ENCODE data around the gene GLI3.
A peak's percentile ranks its signal among the peaks of the same experiment; 100 is the strongest.

Gene GLI3

GRCh38 chr7:41971640-41972187 is 265.3 kb downstream of the GLI3 start:
- no peak for DNase-seq (ENCODE audit: low spot score)

GRCh38 chr7:41970941-41971340 is 266.1 kb downstream of the GLI3 start:
- DNase-seq (ENCODE audit: low spot score): no peak

- no peak for DNase-seq (ENCODE audit: low spot score)
These were observed 267.4 kb downstream of the GLI3 start for GRCh38 chr7:41969561-41970105.

- no peak for DNase-seq (ENCODE audit: low spot score)
These were observed 269.9 kb downstream of the GLI3 start for GRCh38 chr7:41967156-41967555.

GRCh38 chr7:41965951-41966505 is 271.0 kb downstream of the GLI3 start:
- DNase-seq (ENCODE audit: low spot score): no peak

GRCh38 chr7:41964849-41965745 is 271.9 kb downstream of the GLI3 start:
- no peak for DNase-seq (ENCODE audit: low spot score)

- no peak for DNase-seq (ENCODE audit: low spot score)
These were observed 272.7 kb downstream of the GLI3 start for GRCh38 chr7:41964183-41964753.

GRCh38 chr7:41956705-41957104 is 280.3 kb downstream of the GLI3 start:
- no peak for DNase-seq (ENCODE audit: low spot score)

GRCh38 chr7:41955893-41956675 is 280.9 kb downstream of the GLI3 start:
- DNase-seq (ENCODE audit: low spot score): peak; percentile 79

GRCh38 chr7:41955451-41955850 is 281.6 kb downstream of the GLI3 start:
- DNase-seq (ENCODE audit: low spot score): no peak

GRCh38 chr7:41954976-41955375 is 282.0 kb downstream of the GLI3 start:
- DNase-seq (ENCODE audit: low spot score): no peak

- no peak for DNase-seq (ENCODE audit: low spot score)
These were observed 288.5 kb downstream of the GLI3 start for GRCh38 chr7:41948503-41948902.

- peak; percentile 66 for DNase-seq (ENCODE audit: low spot score)
These were observed 293.9 kb downstream of the GLI3 start for GRCh38 chr7:41943094-41943577.

GRCh38 chr7:41942468-41943093 is 294.4 kb downstream of the GLI3 start:
- DNase-seq (ENCODE audit: low spot score): peak; percentile 10

GRCh38 chr7:41940760-41941343 is 296.2 kb downstream of the GLI3 start:
- DNase-seq (ENCODE audit: low spot score): peak; percentile 73

GRCh38 chr7:41938371-41938770 is 298.6 kb downstream of the GLI3 start:
- DNase-seq (ENCODE audit: low spot score): no peak

GRCh38 chr7:41933427-41933826 is 303.6 kb downstream of the GLI3 start:
- no peak for DNase-seq (ENCODE audit: low spot score)

- no peak for DNase-seq (ENCODE audit: low spot score)
These were observed 305.8 kb downstream of the GLI3 start for GRCh38 chr7:41931263-41931646.

GRCh38 chr7:41930538-41931262 is 306.3 kb downstream of the GLI3 start:
- DNase-seq (ENCODE audit: low spot score): no peak

- no peak for DNase-seq (ENCODE audit: low spot score)
These were observed 308.2 kb downstream of the GLI3 start for GRCh38 chr7:41928781-41929180.

All from globus pallidus (tissue), 1 donor.